Fibroblast of skin of abdomen (primary cell): Measurements from ENCODE around the gene UBL4A.

Source experiments
- DNase-seq: peaks from one replicate; pipeline ENCODE4 v3.0.0-alpha.2; 2013

The UBL4A gene

DNA sequence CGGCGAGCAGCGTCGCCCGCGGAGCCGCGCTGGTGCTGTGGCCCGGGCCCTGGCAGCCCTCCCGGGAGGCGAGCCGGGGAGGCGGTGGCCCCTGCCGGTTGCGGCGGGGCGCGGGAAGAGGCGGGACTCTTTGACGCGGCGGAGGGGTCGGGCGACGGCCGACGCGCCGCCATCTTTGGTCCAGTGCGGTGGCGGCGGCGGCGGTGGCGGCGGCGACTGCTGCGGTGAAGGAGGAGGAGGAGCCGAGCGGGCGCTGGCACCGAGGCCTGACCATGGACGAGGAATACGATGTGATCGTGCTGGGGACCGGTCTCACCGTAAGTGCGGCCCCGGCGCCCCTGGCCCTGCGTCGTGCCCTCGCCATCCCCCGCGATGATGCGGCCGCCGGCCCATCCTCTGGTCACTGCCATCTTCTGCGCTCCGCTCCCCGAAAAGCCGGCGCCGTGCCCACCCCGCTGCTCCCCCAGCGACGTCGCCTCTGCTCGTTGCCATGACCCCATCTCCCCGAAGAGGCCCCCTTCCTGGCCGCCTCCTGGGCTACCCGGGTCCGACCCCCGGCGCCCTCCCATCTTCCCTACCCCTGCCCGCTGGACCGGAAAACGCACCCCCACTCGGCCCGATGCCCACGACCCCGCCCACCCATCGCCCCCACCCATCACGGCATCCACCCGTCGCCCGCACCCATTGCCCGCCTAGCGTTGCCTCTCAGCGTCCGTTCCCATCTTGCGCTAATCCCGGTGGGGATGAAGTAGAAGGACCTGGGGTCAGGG is 49.2 kb downstream of the UBL4A start, which contains the start of gene GDI1:
Gene GDI1 (plus strand): TSS at position 172 of the 770 bp plus-strand sequence. CDS start 101 bp downstream, at position 273.
- peak; percentile 65 for DNase-seq

DNA sequence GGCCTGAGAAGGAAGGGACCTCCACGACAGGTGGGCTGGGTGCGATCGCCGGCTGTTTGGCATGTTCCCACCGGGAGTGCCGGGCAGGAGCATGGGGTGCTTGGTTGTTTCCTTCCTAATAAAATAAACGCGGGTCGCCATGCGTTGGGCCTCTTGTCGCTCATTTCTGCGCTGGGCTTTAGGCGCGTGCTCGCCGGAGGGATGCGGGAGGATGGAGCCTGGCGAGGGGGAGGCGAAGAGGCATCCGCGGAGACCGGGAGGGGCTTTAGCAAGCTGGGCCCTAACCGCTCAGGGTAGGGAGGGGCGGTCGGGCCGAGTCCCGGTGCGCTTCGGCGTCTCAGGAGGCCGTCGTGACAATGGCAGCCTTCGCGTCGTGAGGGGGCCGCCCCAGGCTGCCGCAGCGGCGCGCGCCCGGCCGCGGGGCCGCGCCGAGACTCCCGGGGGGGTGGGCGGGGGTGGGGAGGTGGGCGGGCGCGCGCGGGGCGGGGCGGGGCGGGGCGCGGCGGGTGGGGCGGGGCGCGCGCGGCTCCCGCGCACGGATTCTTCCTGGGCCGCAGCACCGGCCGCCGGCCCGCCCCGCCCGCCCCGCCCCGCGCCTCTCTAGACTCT is 49.9 kb downstream of the UBL4A start:
- DNase-seq = peak; percentile 59

DNA sequence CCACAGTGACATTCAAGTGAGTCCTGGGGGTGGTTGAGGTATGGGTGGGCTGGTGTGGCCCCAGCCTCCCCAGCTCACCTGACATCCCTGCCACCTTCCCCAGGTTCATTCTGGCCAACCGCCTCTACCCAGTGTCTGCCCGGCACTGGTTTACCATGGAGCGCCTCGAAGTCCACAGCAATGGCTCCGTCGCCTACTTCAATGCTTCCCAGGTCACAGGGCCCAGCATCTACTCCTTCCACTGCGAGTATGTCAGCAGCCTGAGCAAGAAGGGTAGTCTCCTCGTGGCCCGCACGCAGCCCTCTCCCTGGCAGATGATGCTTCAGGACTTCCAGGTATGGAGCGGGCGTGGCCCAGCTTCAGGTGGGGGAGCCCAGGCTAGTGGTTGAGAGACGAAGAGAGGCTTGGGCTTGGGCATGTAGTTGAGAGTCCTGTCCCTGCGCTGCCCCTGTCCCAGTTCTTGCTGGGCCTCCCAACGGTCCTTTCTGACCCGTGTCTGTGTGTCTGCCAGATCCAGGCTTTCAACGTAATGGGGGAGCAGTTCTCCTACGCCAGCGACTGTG is 51.2 kb downstream of the UBL4A start:
- no peak for DNase-seq

DNA sequence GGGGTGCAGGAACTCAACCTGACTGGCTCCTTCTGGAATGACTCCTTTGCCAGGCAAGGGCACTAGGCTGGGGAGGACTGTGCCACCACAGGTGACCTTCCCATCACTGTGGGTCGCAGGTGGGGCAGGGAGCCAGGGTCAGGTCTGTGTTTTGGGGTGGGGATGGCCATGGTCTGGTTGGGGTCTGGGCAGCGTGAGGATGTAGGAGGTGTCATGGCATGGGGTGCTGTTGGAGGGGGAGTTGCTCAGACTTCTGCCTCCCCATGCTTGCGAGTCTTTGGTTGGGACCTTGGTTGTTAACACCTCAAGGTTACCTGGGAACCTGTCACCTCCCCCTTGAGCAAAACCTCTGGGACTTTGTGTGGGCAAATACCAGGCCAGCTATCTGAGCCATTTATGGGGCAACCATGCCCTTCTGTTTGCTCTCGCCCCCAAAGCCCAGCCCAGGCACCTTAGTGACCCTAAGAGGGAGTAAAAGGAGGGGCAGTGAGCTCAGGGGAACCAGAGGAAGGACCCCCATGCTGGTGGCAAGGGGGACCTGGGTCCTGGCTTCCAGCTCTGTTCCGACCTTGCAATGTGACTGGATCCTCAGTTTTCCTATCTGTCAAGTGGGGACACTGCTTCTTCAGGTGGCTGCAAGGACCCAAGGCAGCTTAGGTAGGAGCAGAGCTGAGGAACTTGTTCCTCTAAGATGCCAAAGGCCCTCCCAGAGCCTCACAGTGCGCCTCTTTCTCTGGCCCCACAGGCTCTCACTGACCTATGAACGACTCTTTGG is 51.8 kb downstream of the UBL4A start:
- DNase-seq = no peak
